ENCODE measurements around the gene IQGAP1. TPM values are rescaled to one million over a fixed set of nuclear protein-coding genes. Genes with fewer than 3 reads are reported as not detected.
"Not testable (repeated sequence)": the region's sequence is repeated elsewhere in the genome, so short reads cannot be mapped to it uniquely, and the experiment has no call there.

The IQGAP1 gene
- total and polyA plus RNA-seq, 8 donors: 178 to 296 (median 222) TPM

GRCh38 chr15:90408657-90409056 lies 20.6 kb downstream of the IQGAP1 start:
- Histone ChIP-seq H3K9me3 (no peaks in the 10 kb centered on the region), H3K4me1 (peaks cover 41 to 94% of the 10 kb centered on the region in 2 donors), H3K27me3 (no peaks in the 10 kb centered on the region), H3K36me3 (no peaks in the 10 kb centered on the region), H3K4me3 (no peak overlapping the region), H3K27ac (peak overlapping the region; percentile 1 to 51)
- no peak for TF ChIP-seq CTCF (IDR thresholded peaks at IDR 0.05)
- DNase-seq (no peak), ATAC-seq (no peak)
- intact Hi-C loops (cut with DNase I): no loop called here

GRCh38 chr15:90409587-90409986 lies 21.5 kb downstream of the IQGAP1 start:
- H3K36me3 ChIP-seq; ATAC-seq; intact Hi-C loops (cut with DNase I); H3K9me3 ChIP-seq; H3K4me3 ChIP-seq; DNase-seq; H3K27me3 ChIP-seq: not testable (repeated sequence)
- H3K4me1 ChIP-seq: peaks cover 51 to 94% of the 10 kb centered on the region in 2 donors
- H3K27ac ChIP-seq: peak overlapping the region in 1 of 2 donors; percentile 51

- H3K36me3 ChIP-seq; H3K4me3 ChIP-seq; DNase-seq; H3K9me3 ChIP-seq; intact Hi-C loops (cut with DNase I); ATAC-seq; H3K27me3 ChIP-seq; H3K27ac ChIP-seq: not testable (repeated sequence)
- peaks cover 48 to 94% of the 10 kb centered on the region in 2 donors for H3K4me1 ChIP-seq
These were observed 22.3 kb downstream of the IQGAP1 start for GRCh38 chr15:90410316-90410715.

GRCh38 chr15:90411176-90411575 lies 23.1 kb downstream of the IQGAP1 start:
- TF ChIP-seq CTCF (IDR thresholded peaks at IDR 0.05): no peak
- intact Hi-C loops (cut with DNase I): no loop called here
- Histone ChIP-seq H3K4me1 (peaks cover 48 to 91% of the 10 kb centered on the region in 2 donors), H3K4me3 (no peak overlapping the region), H3K9me3 (no peaks in the 10 kb centered on the region), H3K36me3 (no peaks in the 10 kb centered on the region), H3K27ac (peak overlapping the region in 1 of 2 donors; percentile 88), H3K27me3 (no peaks in the 10 kb centered on the region)
- ATAC-seq (no peak), DNase-seq (no peak)

- peak in 3 of 4 donors; percentile 49 to 88 (median 75) for DNase-seq
- ATAC-seq: peak; percentile 92
- Histone ChIP-seq H3K36me3 (no peaks in the 10 kb centered on the region), H3K4me1 (peaks cover 42 to 79% of the 10 kb centered on the region in 2 donors), H3K9me3 (no peaks in the 10 kb centered on the region), H3K27ac (peak overlapping the region; percentile 81 to 88), H3K4me3 (peak overlapping the region in 1 of 2 donors; percentile 15), H3K27me3 (no peaks in the 10 kb centered on the region)
- TF ChIP-seq CTCF (IDR thresholded peaks at IDR 0.05): no peak
- intact Hi-C loops (cut with DNase I): no loop called here
These were observed 24.5 kb downstream of the IQGAP1 start for GRCh38 chr15:90412356-90413194.

All from left lung (tissue), 10 donors.